ENCODE results near the gene B3GNT7.
"Not testable (repeated sequence)": the region's sequence is repeated elsewhere in the genome, so short reads cannot be mapped to it uniquely, and the experiment has no call there.

Gene B3GNT7

DNA sequence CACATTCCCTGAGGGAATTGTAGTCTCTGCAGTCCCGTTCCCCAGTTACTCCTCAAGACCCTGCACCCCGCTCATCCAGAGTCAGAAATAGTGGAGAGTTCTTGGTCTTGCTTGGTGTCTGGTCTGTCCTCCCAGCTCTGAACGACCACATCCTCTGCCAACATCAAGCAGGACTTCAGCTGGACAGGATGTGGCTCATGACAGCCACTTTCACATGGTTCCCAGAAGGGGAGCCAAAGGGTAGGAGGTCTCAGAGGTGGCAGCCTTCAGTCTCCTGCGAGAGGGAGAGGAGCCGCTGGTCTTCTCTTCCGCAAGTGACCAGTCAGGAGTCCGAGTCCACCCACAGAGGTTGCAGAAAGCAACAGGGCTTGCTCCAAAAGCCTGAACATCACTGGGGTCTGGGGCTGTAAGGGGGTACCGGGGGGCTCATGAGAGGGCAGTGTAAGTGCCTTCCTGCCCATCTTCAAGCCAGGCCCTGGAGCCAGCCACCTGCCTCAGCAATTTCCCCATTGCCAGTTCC is 29.8 kb downstream of the B3GNT7 start:
- Histone ChIP-seq H3K36me3 (ENCODE audit: control insufficient read depth in 1 of 2, insufficient read depth in 2 of 2, low read length in 2 of 2) (no peaks in the 10 kb centered on the region), H3K4me1 (ENCODE audit: control insufficient read depth in 1 of 2, insufficient read depth in 2 of 2, low read length in 2 of 2) (no peaks in the 10 kb centered on the region), H3K27ac (ENCODE audit: low read depth, low read length) (no peak overlapping the region), H3K4me3 (ENCODE audit: low read depth in 1 of 2, low read length in 2 of 2) (no peak overlapping the region), H3K9ac (ENCODE audit: low read depth in 1 of 2, low read length in 2 of 2) (no peak overlapping the region), H3K9me3 (ENCODE audit: control insufficient read depth in 1 of 2, low read length in 2 of 2) (no peaks in the 10 kb centered on the region), H3K27me3 (ENCODE audit: control insufficient read depth in 1 of 2, insufficient read depth in 2 of 2, low read length in 2 of 2) (no peaks in the 10 kb centered on the region)

DNA sequence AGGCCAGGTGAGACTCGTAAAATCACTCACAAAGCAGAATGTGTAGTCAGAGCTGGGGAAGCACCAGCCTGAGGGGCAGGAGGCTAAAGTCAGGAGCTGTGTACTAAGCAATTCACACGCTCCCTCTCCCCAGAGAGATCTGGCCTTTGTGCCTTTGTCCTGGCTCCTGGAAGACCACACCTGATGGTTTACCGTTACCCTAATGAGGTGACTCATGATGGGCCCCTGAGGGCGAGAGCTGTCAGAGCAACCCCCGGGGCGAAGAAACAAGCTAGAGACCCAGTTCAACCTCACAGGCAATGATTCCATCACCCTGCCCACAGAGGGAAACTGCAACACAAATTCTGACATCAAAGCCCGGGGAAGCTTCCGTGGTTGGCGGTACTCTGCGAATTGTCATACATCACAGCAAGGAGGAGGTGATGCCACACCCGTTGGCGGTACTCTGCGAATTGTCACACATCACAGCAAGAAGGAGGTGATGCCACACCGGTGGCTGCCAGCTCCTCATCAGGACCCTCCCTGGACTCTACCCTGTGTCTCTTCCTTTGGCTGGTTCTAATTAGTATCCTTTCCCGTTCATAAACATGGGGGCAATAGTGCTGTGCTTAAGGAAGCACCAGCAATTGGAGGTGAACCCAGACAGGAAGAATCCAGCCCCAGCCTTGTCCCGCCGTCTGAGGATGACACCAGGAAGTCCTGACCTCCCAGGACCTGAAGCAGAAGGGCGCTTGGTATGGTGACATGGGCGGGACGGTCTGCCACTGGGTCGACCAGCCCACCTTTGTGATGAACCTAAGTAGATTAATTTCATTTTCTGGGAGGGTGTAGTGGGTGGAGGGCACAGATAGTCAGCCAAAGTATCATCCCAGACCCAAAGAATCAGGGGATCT is 30.5 kb downstream of the B3GNT7 start:
- no peak overlapping the region for H3K27ac ChIP-seq (ENCODE audit: low read depth, low read length)
- no peak overlapping the region for H3K9ac ChIP-seq (ENCODE audit: low read depth in 1 of 2, low read length in 2 of 2)
- no peaks in the 10 kb centered on the region for H3K36me3 ChIP-seq (ENCODE audit: control insufficient read depth in 1 of 2, insufficient read depth in 2 of 2, low read length in 2 of 2)
- no peaks in the 10 kb centered on the region for H3K27me3 ChIP-seq (ENCODE audit: control insufficient read depth in 1 of 2, insufficient read depth in 2 of 2, low read length in 2 of 2)
- H3K4me3 ChIP-seq (ENCODE audit: low read depth in 1 of 2, low read length in 2 of 2), result no peak overlapping the region
- peaks cover 2 to 3% of the 10 kb centered on the region in 2 donors for H3K9me3 ChIP-seq (ENCODE audit: control insufficient read depth in 1 of 2, low read length in 2 of 2)
- no peaks in the 10 kb centered on the region for H3K4me1 ChIP-seq (ENCODE audit: control insufficient read depth in 1 of 2, insufficient read depth in 2 of 2, low read length in 2 of 2)

DNA sequence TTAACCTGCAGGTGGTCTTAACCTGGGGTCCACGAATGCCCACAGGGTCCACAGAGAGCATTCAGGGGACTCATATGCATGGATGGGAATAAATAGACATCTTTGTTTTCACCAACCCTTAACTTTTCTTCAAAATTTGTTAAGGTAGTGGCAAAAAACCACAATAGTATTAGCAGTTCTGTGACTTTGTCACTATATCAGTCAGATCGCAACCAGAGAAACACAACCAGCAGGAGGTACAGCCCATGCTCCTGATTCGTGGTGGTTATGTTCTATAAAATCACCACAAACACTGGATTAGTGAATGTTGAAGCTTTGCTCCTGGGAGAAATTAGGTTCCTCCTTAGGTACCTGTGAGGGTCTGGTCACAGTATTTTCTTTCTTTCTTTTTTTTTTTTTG is 31.6 kb downstream of the B3GNT7 start:
- Histone ChIP-seq H3K4me3 (ENCODE audit: low read depth in 1 of 2, low read length in 2 of 2) (no peak overlapping the region), H3K9ac (ENCODE audit: low read depth in 1 of 2, low read length in 2 of 2) (no peak overlapping the region), H3K36me3 (ENCODE audit: control insufficient read depth in 1 of 2, insufficient read depth in 2 of 2, low read length in 2 of 2) (no peaks in the 10 kb centered on the region), H3K27ac (ENCODE audit: low read depth, low read length) (no peak overlapping the region), H3K4me1 (ENCODE audit: control insufficient read depth in 1 of 2, insufficient read depth in 2 of 2, low read length in 2 of 2) (no peaks in the 10 kb centered on the region), H3K9me3 (ENCODE audit: control insufficient read depth in 1 of 2, low read length in 2 of 2) (peaks cover 10 to 12% of the 10 kb centered on the region in 2 donors), H3K27me3 (ENCODE audit: control insufficient read depth in 1 of 2, insufficient read depth in 2 of 2, low read length in 2 of 2) (no peaks in the 10 kb centered on the region)

DNA sequence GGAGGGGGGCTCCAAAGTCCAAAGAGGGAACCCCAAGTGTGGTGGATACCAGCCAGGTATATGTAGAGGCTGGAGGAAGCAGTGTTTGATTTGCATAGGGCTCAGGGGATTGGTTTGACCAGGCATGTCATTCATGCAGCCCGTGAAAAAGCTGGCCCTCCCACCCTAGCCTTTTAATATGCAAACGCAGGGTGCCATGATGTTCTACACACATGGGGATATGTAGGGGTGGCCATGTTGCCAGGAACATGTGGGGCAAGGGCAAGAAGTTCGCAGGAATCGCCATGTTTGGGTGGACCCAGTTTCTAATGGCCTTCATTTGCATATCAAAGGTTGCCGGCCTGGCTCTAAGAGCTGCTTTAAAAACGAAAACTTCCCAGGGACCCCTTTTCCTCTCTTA is 33.6 kb downstream of the B3GNT7 start:
- H3K4me3 ChIP-seq (ENCODE audit: low read depth in 1 of 2, low read length in 2 of 2), result no peak overlapping the region
- H3K9me3 ChIP-seq (ENCODE audit: control insufficient read depth in 1 of 2, low read length in 2 of 2), result peaks cover 10 to 12% of the 10 kb centered on the region in 2 donors
- no peaks in the 10 kb centered on the region for H3K36me3 ChIP-seq (ENCODE audit: control insufficient read depth in 1 of 2, insufficient read depth in 2 of 2, low read length in 2 of 2)
- no peak overlapping the region for H3K9ac ChIP-seq (ENCODE audit: low read depth in 1 of 2, low read length in 2 of 2)
- no peak overlapping the region for H3K27ac ChIP-seq (ENCODE audit: low read depth, low read length)
- H3K27me3 ChIP-seq (ENCODE audit: control insufficient read depth in 1 of 2, insufficient read depth in 2 of 2, low read length in 2 of 2), result no peaks in the 10 kb centered on the region
- no peaks in the 10 kb centered on the region for H3K4me1 ChIP-seq (ENCODE audit: control insufficient read depth in 1 of 2, insufficient read depth in 2 of 2, low read length in 2 of 2)

DNA sequence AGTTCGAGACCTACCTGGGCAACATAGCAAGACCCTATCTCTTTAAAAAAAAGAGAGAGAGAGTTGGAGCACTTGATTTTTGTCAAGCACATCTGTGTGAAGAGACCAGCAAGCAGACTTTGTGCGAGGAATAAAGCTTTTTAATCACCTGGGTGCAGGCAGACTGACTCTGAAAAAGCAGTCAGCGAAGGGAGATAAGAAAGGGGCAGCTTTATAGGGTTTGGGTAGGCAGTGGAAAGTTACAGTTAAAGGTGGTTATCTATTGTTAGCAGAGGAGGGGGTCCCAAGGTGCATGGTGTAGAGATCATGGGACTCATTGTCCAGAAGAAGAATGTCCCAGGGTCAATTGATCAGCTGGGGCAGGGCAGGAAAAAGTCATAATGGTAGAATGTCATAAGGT is 34.4 kb downstream of the B3GNT7 start:
- Histone ChIP-seq H3K4me3 (ENCODE audit: low read depth in 1 of 2, low read length in 2 of 2) (no peak overlapping the region), H3K9me3 (ENCODE audit: control insufficient read depth in 1 of 2, low read length in 2 of 2) (peaks cover 10 to 12% of the 10 kb centered on the region in 2 donors), H3K9ac (ENCODE audit: low read depth in 1 of 2, low read length in 2 of 2) (no peak overlapping the region), H3K36me3 (ENCODE audit: control insufficient read depth in 1 of 2, insufficient read depth in 2 of 2, low read length in 2 of 2) (no peaks in the 10 kb centered on the region), H3K27ac (ENCODE audit: low read depth, low read length) (no peak overlapping the region), H3K4me1 (ENCODE audit: control insufficient read depth in 1 of 2, insufficient read depth in 2 of 2, low read length in 2 of 2) (no peaks in the 10 kb centered on the region), H3K27me3 (ENCODE audit: control insufficient read depth in 1 of 2, insufficient read depth in 2 of 2, low read length in 2 of 2) (no peaks in the 10 kb centered on the region)

DNA sequence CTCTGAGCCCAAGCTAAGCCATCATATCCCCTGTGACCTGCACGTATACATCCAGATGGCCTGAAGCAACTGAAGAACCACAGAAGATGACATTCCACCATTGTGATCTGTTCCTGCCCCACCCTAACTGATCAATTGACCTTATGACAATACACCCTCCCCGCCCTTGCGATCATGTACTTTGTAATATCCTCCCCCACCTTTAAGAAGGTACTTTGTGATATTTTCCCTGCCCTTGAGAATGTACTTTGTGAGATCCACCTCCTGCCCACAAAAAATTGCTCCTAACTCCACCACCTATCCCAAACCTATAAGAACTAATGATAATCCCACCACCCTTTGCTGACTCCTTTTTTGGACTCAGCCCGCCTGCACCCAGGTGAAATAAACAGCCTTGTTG is 34.9 kb downstream of the B3GNT7 start:
- not testable (repeated sequence) for H3K4me1 ChIP-seq (ENCODE audit: control insufficient read depth in 1 of 2, insufficient read depth in 2 of 2, low read length in 2 of 2); H3K4me3 ChIP-seq (ENCODE audit: low read depth in 1 of 2, low read length in 2 of 2); H3K27ac ChIP-seq (ENCODE audit: low read depth, low read length); H3K36me3 ChIP-seq (ENCODE audit: control insufficient read depth in 1 of 2, insufficient read depth in 2 of 2, low read length in 2 of 2); H3K27me3 ChIP-seq (ENCODE audit: control insufficient read depth in 1 of 2, insufficient read depth in 2 of 2, low read length in 2 of 2); H3K9ac ChIP-seq (ENCODE audit: low read depth in 1 of 2, low read length in 2 of 2)
- H3K9me3 ChIP-seq (ENCODE audit: control insufficient read depth in 1 of 2, low read length in 2 of 2), result peaks cover 10 to 12% of the 10 kb centered on the region in 2 donors

DNA sequence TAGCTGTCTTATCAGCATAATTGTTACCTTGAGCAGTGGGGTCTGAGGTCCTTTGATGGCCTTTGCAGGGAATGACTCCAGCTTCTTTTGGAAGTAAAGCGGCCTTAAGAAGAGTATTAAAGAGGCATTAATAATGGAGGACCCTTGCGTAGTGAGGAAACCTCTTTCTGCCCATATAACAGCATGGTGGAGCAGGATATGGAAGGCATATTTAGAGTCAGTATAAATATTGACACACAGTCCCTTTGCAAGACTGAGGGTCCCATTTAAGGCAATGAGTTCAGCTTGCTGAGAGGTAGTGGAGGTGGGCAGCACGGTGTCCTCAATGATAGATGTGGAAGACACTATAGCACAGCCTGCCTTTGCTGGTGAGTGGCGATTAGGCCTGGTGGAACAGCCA is 36.1 kb downstream of the B3GNT7 start:
- no peak overlapping the region for H3K4me3 ChIP-seq (ENCODE audit: low read depth in 1 of 2, low read length in 2 of 2)
- no peak overlapping the region for H3K9ac ChIP-seq (ENCODE audit: low read depth in 1 of 2, low read length in 2 of 2)
- H3K36me3 ChIP-seq (ENCODE audit: control insufficient read depth in 1 of 2, insufficient read depth in 2 of 2, low read length in 2 of 2), result no peaks in the 10 kb centered on the region
- H3K9me3 ChIP-seq (ENCODE audit: control insufficient read depth in 1 of 2, low read length in 2 of 2), result peaks cover 10 to 12% of the 10 kb centered on the region in 2 donors
- H3K27ac ChIP-seq (ENCODE audit: low read depth, low read length), result no peak overlapping the region
- H3K4me1 ChIP-seq (ENCODE audit: control insufficient read depth in 1 of 2, insufficient read depth in 2 of 2, low read length in 2 of 2), result no peaks in the 10 kb centered on the region
- H3K27me3 ChIP-seq (ENCODE audit: control insufficient read depth in 1 of 2, insufficient read depth in 2 of 2, low read length in 2 of 2), result no peaks in the 10 kb centered on the region

DNA sequence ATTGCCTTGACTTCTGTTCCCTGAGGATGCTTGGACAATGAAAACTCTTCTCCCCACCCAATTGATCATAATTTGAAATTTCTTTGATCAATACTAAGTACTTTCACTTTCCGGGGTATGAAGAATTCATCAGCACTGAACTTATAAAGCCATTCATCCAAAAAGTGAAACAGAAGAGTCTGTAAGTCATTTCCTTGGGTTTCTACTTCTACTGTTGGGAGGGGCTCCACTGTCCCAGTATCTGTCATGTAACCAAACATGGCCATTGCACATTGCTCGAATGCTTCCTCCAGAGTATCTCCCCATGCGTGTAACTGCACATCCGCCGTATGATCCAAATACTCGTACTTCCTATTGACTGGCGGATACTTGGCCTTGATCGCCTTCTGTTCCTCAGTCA is 38.5 kb downstream of the B3GNT7 start:
- Histone ChIP-seq H3K4me1 (ENCODE audit: control insufficient read depth in 1 of 2, insufficient read depth in 2 of 2, low read length in 2 of 2) (no peaks in the 10 kb centered on the region), H3K27ac (ENCODE audit: low read depth, low read length) (no peak overlapping the region), H3K9me3 (ENCODE audit: control insufficient read depth in 1 of 2, low read length in 2 of 2) (peaks cover 10 to 12% of the 10 kb centered on the region in 2 donors), H3K36me3 (ENCODE audit: control insufficient read depth in 1 of 2, insufficient read depth in 2 of 2, low read length in 2 of 2) (no peaks in the 10 kb centered on the region), H3K4me3 (ENCODE audit: low read depth in 1 of 2, low read length in 2 of 2) (no peak overlapping the region), H3K9ac (ENCODE audit: low read depth in 1 of 2, low read length in 2 of 2) (no peak overlapping the region), H3K27me3 (ENCODE audit: control insufficient read depth in 1 of 2, insufficient read depth in 2 of 2, low read length in 2 of 2) (no peaks in the 10 kb centered on the region)

DNA sequence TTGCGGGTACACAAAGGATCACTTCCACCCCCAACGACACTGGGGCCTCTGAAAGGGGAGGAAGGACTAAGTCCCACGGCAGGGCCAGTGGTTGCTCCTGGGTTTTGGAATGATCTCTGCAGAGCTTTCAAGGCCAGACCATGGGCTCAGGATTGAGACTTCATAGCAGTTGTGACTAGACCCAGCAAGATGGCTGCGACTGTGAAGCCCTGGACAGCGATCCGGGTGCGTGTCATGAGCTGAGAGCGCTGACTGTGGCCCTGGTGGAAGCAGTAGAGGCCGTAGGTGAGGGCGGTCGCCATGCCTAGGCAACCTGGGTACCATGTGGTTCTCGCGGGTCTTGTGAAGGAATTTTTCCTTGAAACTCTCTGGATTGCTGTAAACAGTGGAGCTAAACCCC is 41.4 kb downstream of the B3GNT7 start:
- Histone ChIP-seq H3K9ac (ENCODE audit: low read depth in 1 of 2, low read length in 2 of 2) (no peak overlapping the region), H3K27me3 (ENCODE audit: control insufficient read depth in 1 of 2, insufficient read depth in 2 of 2, low read length in 2 of 2) (no peaks in the 10 kb centered on the region), H3K36me3 (ENCODE audit: control insufficient read depth in 1 of 2, insufficient read depth in 2 of 2, low read length in 2 of 2) (no peaks in the 10 kb centered on the region), H3K4me3 (ENCODE audit: low read depth in 1 of 2, low read length in 2 of 2) (no peak overlapping the region), H3K4me1 (ENCODE audit: control insufficient read depth in 1 of 2, insufficient read depth in 2 of 2, low read length in 2 of 2) (no peaks in the 10 kb centered on the region), H3K9me3 (ENCODE audit: control insufficient read depth in 1 of 2, low read length in 2 of 2) (peaks cover 0 to under 1% of the 10 kb centered on the region in 2 donors), H3K27ac (ENCODE audit: low read depth, low read length) (no peak overlapping the region)

DNA sequence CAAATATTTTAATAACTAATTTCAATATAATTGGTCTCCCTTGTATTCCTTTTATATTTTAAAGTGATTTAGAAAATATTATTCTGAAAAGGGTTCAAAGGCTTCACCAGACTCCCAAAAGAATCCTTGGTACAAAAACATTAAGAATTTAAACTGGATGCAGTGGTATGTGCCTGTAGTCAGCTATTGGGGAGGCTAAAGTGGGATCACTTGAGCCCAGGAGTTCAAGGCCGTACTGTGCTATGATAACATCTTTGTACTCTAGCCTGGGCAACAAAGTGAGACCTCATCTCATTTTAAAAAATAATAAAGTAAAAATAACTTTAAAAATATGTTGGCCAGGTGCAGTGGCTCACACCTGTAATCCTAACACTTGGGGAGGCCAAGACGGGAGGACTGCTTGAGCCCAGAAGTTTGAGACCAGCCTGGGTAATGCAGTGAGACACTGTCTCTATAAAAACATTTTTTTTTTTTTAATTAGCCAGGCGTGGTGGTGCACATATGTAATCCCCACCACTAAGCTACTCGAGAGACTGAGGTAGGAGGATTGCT is 54.1 kb downstream of the B3GNT7 start:
- H3K4me1 ChIP-seq (ENCODE audit: control insufficient read depth in 1 of 2, insufficient read depth in 2 of 2, low read length in 2 of 2), result no peaks in the 10 kb centered on the region
- no peak overlapping the region for H3K27ac ChIP-seq (ENCODE audit: low read depth, low read length)
- no peak overlapping the region for H3K9ac ChIP-seq (ENCODE audit: low read depth in 1 of 2, low read length in 2 of 2)
- no peaks in the 10 kb centered on the region for H3K27me3 ChIP-seq (ENCODE audit: control insufficient read depth in 1 of 2, insufficient read depth in 2 of 2, low read length in 2 of 2)
- no peaks in the 10 kb centered on the region for H3K9me3 ChIP-seq (ENCODE audit: control insufficient read depth in 1 of 2, low read length in 2 of 2)
- no peak overlapping the region for H3K4me3 ChIP-seq (ENCODE audit: low read depth in 1 of 2, low read length in 2 of 2)
- H3K36me3 ChIP-seq (ENCODE audit: control insufficient read depth in 1 of 2, insufficient read depth in 2 of 2, low read length in 2 of 2), result peaks cover 13 to 16% of the 10 kb centered on the region in 2 donors

All from duodenal mucosa (tissue), 2 donors.